Measurements from ENCODE around the gene SLC26A8.

Gene SLC26A8

GRCh38 chr6:36023996-36024795, at the start of gene SLC26A8:
TSS of gene SLC26A8 (minus strand) at chr6:36024641. CDS start at chr6:36019707, 4,934 bp downstream.
- DNase-seq (ENCODE audit: low spot score), result no peak

- no peak for DNase-seq (ENCODE audit: low spot score)
Measured at GRCh38 chr6:36073587-36073986, 49.1 kb upstream of the SLC26A8 start.

GRCh38 chr6:36072681-36073080, 48.2 kb upstream of the SLC26A8 start:
- no peak for DNase-seq (ENCODE audit: low spot score)

GRCh38 chr6:36071714-36072113, 47.3 kb upstream of the SLC26A8 start:
- no peak for DNase-seq (ENCODE audit: low spot score)

GRCh38 chr6:36071281-36071680, 46.8 kb upstream of the SLC26A8 start:
- DNase-seq (ENCODE audit: low spot score), result no peak

GRCh38 chr6:36070252-36070651, 45.8 kb upstream of the SLC26A8 start:
- no peak for DNase-seq (ENCODE audit: low spot score)

- DNase-seq (ENCODE audit: low spot score), result no peak
Measured at GRCh38 chr6:36069573-36069972, 45.1 kb upstream of the SLC26A8 start.

- DNase-seq (ENCODE audit: low spot score), result no peak
Measured at GRCh38 chr6:36068586-36068985, 44.1 kb upstream of the SLC26A8 start.

GRCh38 chr6:36068012-36068392, 43.6 kb upstream of the SLC26A8 start:
- DNase-seq (ENCODE audit: low spot score), result no peak

GRCh38 chr6:36067374-36068011, 43.1 kb upstream of the SLC26A8 start:
- no peak for DNase-seq (ENCODE audit: low spot score)

GRCh38 chr6:36066817-36067216, 42.4 kb upstream of the SLC26A8 start:
- no peak for DNase-seq (ENCODE audit: low spot score)

- DNase-seq (ENCODE audit: low spot score), result no peak
Measured at GRCh38 chr6:36065916-36066315, 41.5 kb upstream of the SLC26A8 start.

- no peak for DNase-seq (ENCODE audit: low spot score)
Measured at GRCh38 chr6:36064770-36065396, 40.4 kb upstream of the SLC26A8 start.

- DNase-seq (ENCODE audit: low spot score), result no peak
Measured at GRCh38 chr6:36063318-36064060, 39.0 kb upstream of the SLC26A8 start.

- DNase-seq (ENCODE audit: low spot score), result no peak
Measured at GRCh38 chr6:36062247-36062646, 37.8 kb upstream of the SLC26A8 start.

- DNase-seq (ENCODE audit: low spot score), result no peak
Measured at GRCh38 chr6:36061236-36061635, 36.8 kb upstream of the SLC26A8 start.

GRCh38 chr6:36056178-36056577, 31.7 kb upstream of the SLC26A8 start:
- DNase-seq (ENCODE audit: low spot score), result no peak

- DNase-seq (ENCODE audit: low spot score), result no peak
Measured at GRCh38 chr6:36054956-36055355, 30.5 kb upstream of the SLC26A8 start.

- no peak for DNase-seq (ENCODE audit: low spot score)
Measured at GRCh38 chr6:36054415-36054814, 30.0 kb upstream of the SLC26A8 start.

GRCh38 chr6:36053878-36054277, 29.4 kb upstream of the SLC26A8 start:
- DNase-seq (ENCODE audit: low spot score), result no peak

- DNase-seq (ENCODE audit: low spot score), result no peak
Measured at GRCh38 chr6:36052097-36052496, 27.7 kb upstream of the SLC26A8 start.

- no peak for DNase-seq (ENCODE audit: low spot score)
Measured at GRCh38 chr6:36050947-36051710, 26.7 kb upstream of the SLC26A8 start.

All from RKO (cell line).